HepG2 (cell line): ENCODE data around the gene OR52W1. TPM values are rescaled to one million over a fixed set of nuclear protein-coding genes. Genes with fewer than 3 reads are reported as not detected.

Source experiments
- CTCF ChIP-seq: sonication (generic); formaldehyde crosslinking; IDR thresholded peaks from 2 replicates; pipeline ENCODE4 v1.5.0; 2020; ENCODE audit warnings: mild to moderate bottlenecking, missing genetic modification reagents, moderate library complexity
- DBP ChIP-seq: sonication (generic); formaldehyde crosslinking; IDR thresholded peaks from 2 replicates; pipeline ENCODE4 v1.4.0; 2020; ENCODE audit warnings: missing genetic modification reagents; ENCODE audit errors: not compliant biosample characterization
- GMEB1 ChIP-seq: sonication (generic); formaldehyde crosslinking; IDR thresholded peaks from 2 replicates; pipeline ENCODE4 v1.5.1; 2020; ENCODE audit warnings: missing genetic modification reagents, mild to moderate bottlenecking, borderline replicate concordance
- HDAC6 ChIP-seq: fragments of 200-600 bp; sonication (generic); IDR thresholded peaks from 2 replicates; pipeline ENCODE4 v1.7.0; 2017; ENCODE audit warnings: mild to moderate bottlenecking, antibody characterized with exemption, low read length, low read depth
- PHF21A ChIP-seq: sonication (generic); formaldehyde crosslinking; IDR thresholded peaks from 2 replicates; pipeline ENCODE4 v1.5.0; 2020; ENCODE audit warnings: mild to moderate bottlenecking, missing genetic modification reagents
- PPARG ChIP-seq: conservative IDR thresholded peaks from 2 replicates; pipeline ENCODE4 v1.6.1; 2016; ENCODE audit warnings: missing biosample characterization, missing genetic modification reagents
- ZBTB4 ChIP-seq: sonication (generic); formaldehyde crosslinking; IDR thresholded peaks from 2 replicates; pipeline ENCODE4 v1.4.0; 2020; ENCODE audit warnings: missing genetic modification reagents, mild to moderate bottlenecking, borderline replicate concordance
- ZMYM2 ChIP-seq: sonication (generic); formaldehyde crosslinking; IDR thresholded peaks from 2 replicates; pipeline ENCODE4 v1.8.0; 2022; ENCODE audit warnings: mild to moderate bottlenecking, missing genetic modification reagents
- ZNF333 ChIP-seq: sonication (generic); formaldehyde crosslinking; IDR thresholded peaks from 2 replicates; pipeline ENCODE4 v1.4.0; 2020; ENCODE audit warnings: mild to moderate bottlenecking, missing genetic modification reagents, borderline replicate concordance
- ZNF552 ChIP-seq: sonication (generic); formaldehyde crosslinking; IDR thresholded peaks from 2 replicates; pipeline ENCODE4 v1.9.0; 2022; ENCODE audit warnings: missing genetic modification reagents, mild to moderate bottlenecking, borderline replicate concordance
- ZNF790 ChIP-seq: sonication (generic); formaldehyde crosslinking; IDR thresholded peaks from 2 replicates; pipeline ENCODE4 v1.8.0; 2022; ENCODE audit warnings: missing genetic modification reagents, mild to moderate bottlenecking, borderline replicate concordance
- polyA plus RNA-seq, 8 experiments: library from polyadenylated mRNA; depleted of rRNA in 3 of 8; stranded (reverse) in 7 of 8; unstranded in 1 of 8; fragments of >200 nt; fragmentation: Illumina TruSeq in 4 of 8; extraction: Trizol in 4 of 8; gene quantifications; 2 replicates each; pipeline versions ENCODE4 v1.2.1 to v1.2.3, GENCODE V29; 2011 to 2016; ENCODE audit warnings: low read depth in 4 of 8, missing spikeins in 1 of 8, mixed read lengths in 1 of 8; ENCODE audit not compliant: insufficient read depth in 1 of 8
- total RNA-seq, 5 experiments: library from RNA; depleted of rRNA; stranded (reverse); fragments of >200 nt; fragmentation: Illumina TruSeq; extraction: Trizol; gene quantifications; 2 replicates each; pipeline ENCODE4 v1.2.3, GENCODE V29; 2016; ENCODE audit warnings: low read depth in 1 of 5

Gene OR52W1
- total and polyA plus RNA-seq, 2 of the 13 experiments (the other 11 are each of a cell fraction or from before 2014, with no cell fraction given): not detected

- no peak for TF ChIP-seq GMEB1
- TF ChIP-seq ZNF552 (CRISPR knock-in tag): no peak
- TF ChIP-seq ZBTB4 (CRISPR knock-in tag): no peak
- TF ChIP-seq PHF21A (CRISPR knock-in tag): no peak
- no peak for TF ChIP-seq PPARG (CRISPR knock-in tag)
- TF ChIP-seq ZNF790 (CRISPR knock-in tag): no peak
- TF ChIP-seq DBP (CRISPR knock-in tag): no peak
- no peak for TF ChIP-seq ZNF333
- TF ChIP-seq CTCF (CRISPR knock-in tag): no peak
- no peak for TF ChIP-seq HDAC6
- no peak for TF ChIP-seq ZMYM2
Measured at GRCh38 chr11:6219359-6219758, 20.3 kb downstream of the OR52W1 start (continued).
